ENCODE measurements around the gene STX1A. TPM values are rescaled to one million over a fixed set of nuclear protein-coding genes. Genes with fewer than 3 reads are reported as not detected.

STX1A gene
- total RNA-seq, 4 donors from 2014 or later: 3.9 to 19.4 (median 10.8) TPM

- H3K4me3 ChIP-seq: no peak overlapping the region
- H3K27ac ChIP-seq: no peak overlapping the region
- H3K4me1 ChIP-seq: no peaks in the 10 kb centered on the region
- TF ChIP-seq CTCF (IDR thresholded peaks at IDR 0.05) (no peak), POLR2A (IDR thresholded peaks at IDR 0.05) (no peak), EP300 (IDR thresholded peaks at IDR 0.05) (no peak)
- WGBS, 2 donors: 43 to 45% methylated on average over 7 to 8 of the region's 8 CpGs
- DNase-seq (ENCODE audit: low spot score in 2 of 2): no peak
- no peaks in the 10 kb centered on the region for H3K27me3 ChIP-seq
- no peaks in the 10 kb centered on the region for H3K36me3 ChIP-seq
- H3K9me3 ChIP-seq: no peaks in the 10 kb centered on the region
Observed at GRCh38 chr7:73761854-73762658, 42.6 kb upstream of the STX1A start.

DNA sequence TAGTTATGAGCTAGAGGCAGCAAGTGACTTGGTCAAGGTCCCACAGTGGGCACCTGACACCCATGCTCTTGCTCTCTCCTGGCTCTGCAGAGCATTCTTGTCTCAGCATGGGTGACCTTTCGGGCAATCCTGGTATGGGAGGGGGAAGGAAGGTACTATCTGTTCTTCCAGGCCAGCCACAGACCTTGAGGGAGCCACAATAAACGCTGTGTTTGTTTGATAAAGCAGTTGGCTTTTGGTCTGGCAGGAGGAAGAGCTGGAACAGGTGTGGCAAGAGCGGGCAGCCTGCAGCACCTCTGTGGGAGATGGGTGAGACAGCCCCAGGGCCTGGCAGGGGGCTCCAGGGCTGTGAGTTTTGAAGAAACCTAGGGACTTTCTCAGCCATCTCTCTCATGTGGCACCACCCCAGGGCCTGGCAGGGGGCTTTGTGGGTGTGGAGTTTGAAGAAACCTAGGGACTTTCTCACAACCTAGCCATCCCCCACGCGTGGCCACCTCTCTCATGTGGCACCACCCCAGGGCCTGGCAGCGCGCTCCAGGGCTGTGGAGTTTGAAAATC is 39.2 kb upstream of the STX1A start:
- 80 to 91% methylated on average over 5 to 7 of the region's 7 CpGs for WGBS, 2 donors
- TF ChIP-seq POLR2A (IDR thresholded peaks at IDR 0.05): no peak
- no peak for TF ChIP-seq CTCF (IDR thresholded peaks at IDR 0.05)
- no peak for TF ChIP-seq EP300 (IDR thresholded peaks at IDR 0.05)

DNA sequence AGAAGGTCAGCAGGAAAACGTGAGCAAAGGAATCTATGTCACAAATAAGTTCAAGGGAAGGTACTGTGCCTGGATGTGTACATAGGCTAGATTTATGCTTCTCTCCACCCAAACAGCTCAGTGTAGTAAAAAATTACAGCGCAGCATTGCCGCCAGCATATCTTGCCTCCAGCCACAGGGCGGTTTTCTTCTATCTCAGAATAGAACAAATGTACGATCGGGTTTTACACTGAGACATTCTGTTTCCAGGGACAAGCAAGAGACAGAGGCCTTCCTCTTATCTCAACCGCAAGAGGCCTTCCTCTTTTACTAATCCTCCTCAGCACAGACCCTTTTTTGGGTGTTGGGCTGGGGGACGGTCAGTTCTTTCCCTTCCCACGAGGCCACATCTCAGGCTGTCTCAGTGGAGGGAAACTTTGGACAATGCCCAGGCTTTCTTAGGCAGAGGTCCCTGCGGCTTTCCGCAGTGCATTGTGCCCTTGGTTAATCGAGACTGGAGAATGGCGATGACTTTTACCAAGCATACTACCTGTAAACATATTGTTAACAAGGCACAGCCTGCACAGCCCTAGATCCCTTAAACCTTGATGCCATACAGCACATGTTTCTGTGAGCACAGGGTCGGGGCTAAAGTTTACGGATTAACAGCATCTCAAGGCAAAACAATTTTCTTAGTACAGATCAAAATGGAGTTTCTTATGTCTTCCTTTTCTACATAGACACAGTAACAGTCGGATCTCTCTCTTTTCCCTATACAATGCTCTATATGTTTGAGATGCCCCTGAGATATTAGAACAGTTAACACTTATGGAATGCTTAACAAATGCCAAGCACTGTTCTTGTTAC is 30.7 kb upstream of the STX1A start:
- Histone ChIP-seq H3K4me1 (no peaks in the 10 kb centered on the region), H3K27ac (no peak overlapping the region), H3K27me3 (no peaks in the 10 kb centered on the region), H3K36me3 (no peaks in the 10 kb centered on the region), H3K9me3 (no peaks in the 10 kb centered on the region), H3K4me3 (no peak overlapping the region)
- no peak for TF ChIP-seq EP300 (IDR thresholded peaks at IDR 0.05)
- no peak for TF ChIP-seq CTCF (IDR thresholded peaks at IDR 0.05)
- no peak for TF ChIP-seq POLR2A (IDR thresholded peaks at IDR 0.05)
- DNase-seq (ENCODE audit: low spot score in 2 of 2): no peak
- WGBS, 2 donors: 66 to 67% methylated on average over 16 of the region's 16 CpGs

More for the DNA sequence above, 39.2 kb upstream of the STX1A start:
- Histone ChIP-seq H3K9me3 (no peaks in the 10 kb centered on the region), H3K27me3 (no peaks in the 10 kb centered on the region), H3K4me3 (no peak overlapping the region), H3K36me3 (no peaks in the 10 kb centered on the region), H3K4me1 (no peaks in the 10 kb centered on the region), H3K27ac (peak overlapping the region in 1 of 4 donors; percentile 47)
- DNase-seq (ENCODE audit: low spot score in 2 of 2): no peak

GRCh38 chr7:73746378-73746777 is 26.9 kb upstream of the STX1A start:
- Histone ChIP-seq H3K36me3 (no peaks in the 10 kb centered on the region), H3K4me3 (no peak overlapping the region), H3K27ac (no peak overlapping the region), H3K27me3 (no peaks in the 10 kb centered on the region), H3K9me3 (no peaks in the 10 kb centered on the region), H3K4me1 (peaks cover 0 to 12% (median 5%) of the 10 kb centered on the region in 4 donors)
- 65 to 78% methylated on average over 4 of the region's 4 CpGs for WGBS, 2 donors
- TF ChIP-seq EP300 (IDR thresholded peaks at IDR 0.05): no peak
- no peak for DNase-seq (ENCODE audit: low spot score in 2 of 2)

GRCh38 chr7:73742753-73743641 is 23.5 kb upstream of the STX1A start:
- Histone ChIP-seq H3K4me3 (no peak overlapping the region), H3K36me3 (no peaks in the 10 kb centered on the region), H3K27me3 (no peaks in the 10 kb centered on the region), H3K4me1 (peaks cover 0 to 23% (median 7%) of the 10 kb centered on the region in 4 donors), H3K9me3 (no peaks in the 10 kb centered on the region), H3K27ac (peak overlapping the region in 1 of 4 donors; percentile 68)
- WGBS, 2 donors: 23 to 38% methylated on average over 31 to 33 of the region's 35 CpGs
- DNase-seq (ENCODE audit: low spot score in 2 of 2): no peak
- no peak for TF ChIP-seq EP300 (IDR thresholded peaks at IDR 0.05)
- TF ChIP-seq CTCF (IDR thresholded peaks at IDR 0.05): no peak
- no peak for TF ChIP-seq POLR2A (IDR thresholded peaks at IDR 0.05)

Data from tibial nerve (tissue), 4 donors.